Pancreas (tissue), 10 donors: ENCODE data around the gene TTC4. TPM values are rescaled to one million over a fixed set of nuclear protein-coding genes. Genes with fewer than 3 reads are reported as not detected.
A peak's percentile ranks its signal among the peaks of the same experiment; 100 is the strongest.
"Not testable (repeated sequence)": the region's sequence is repeated elsewhere in the genome, so short reads cannot be mapped to it uniquely, and the experiment has no call there.

Source experiments
- ATAC-seq, 4 donors: fragments of 200-7000 bp; cut with Tn5 transposase; one replicate each; pipeline versions ENCODE4 v1.8.0 to v1.9.1; 2020; ENCODE audit warnings: mild to moderate bottlenecking in 4 of 4, moderate library complexity in 4 of 4
- DNase-seq, 6 donors: peaks; one replicate each; pipeline ENCODE4 v3.0.0-alpha.2; 2020
- FAIRE-seq: peaks from 2 replicates; lab custom pipeline; 2012; peaks lifted over from hg19 to GRCh38; lab: Jason Lieb, UNC
- H3K27ac ChIP-seq, 4 donors: fragments of 200-600 bp; sonication (generic); 1 replicate in 3 of 4; 2 replicates in 1 of 4; pipeline versions ENCODE4 v1.5.0 to v1.8.0; 2020
- H3K27me3 ChIP-seq, 4 donors: fragments of 200-600 bp; one replicate each; pipeline ENCODE4 v1.8.0; 2021
- H3K36me3 ChIP-seq, 3 donors: fragments of 200-600 bp; sonication (generic) in 1 of 3; one replicate each; pipeline versions ENCODE4 v1.5.0 to v1.8.0; 2020 to 2021
- H3K4me1 ChIP-seq, 3 donors: fragments of 200-600 bp; one replicate each; pipeline ENCODE4 v1.8.0; 2021
- H3K4me3 ChIP-seq, 4 donors: fragments of 200-600 bp; sonication (generic) in 2 of 4; one replicate each; pipeline versions ENCODE4 v1.5.0 to v1.8.0; 2020 to 2021
- H3K9me3 ChIP-seq, 4 donors: fragments of 200-600 bp; one replicate each; pipeline ENCODE4 v1.8.0; 2021
- CTCF ChIP-seq, 4 donors: fragments of 200-600 bp; sonication (generic) in 3 of 4; IDR thresholded peaks; one replicate each; pipeline versions ENCODE4 v1.5.0 to v1.8.0; 2021; ENCODE audit warnings: antibody characterized with exemption in 4 of 4
- WGBS, 2 donors: extraction: QIAGEN DNeasy Blood & Tissue Kit; methylation state at CpG; one replicate each; pipeline ENCODE4 v1.1.7; 2013; 5-methylcytosine and 5-hydroxymethylcytosine counted together
- intact Hi-C, 3 donors: fragments of 100-400 bp; cut with DNase I; formaldehyde crosslinking; loops; one replicate each; pipeline versions ENCODE4 v1.11.1 to v1.14.2; 2022
- polyA plus RNA-seq, 2 donors: library from polyadenylated mRNA; stranded (reverse); fragments of 200-250 nt; gene quantifications; one replicate each; pipeline ENCODE4 v1.2.3, GENCODE V29; 2013
- total RNA-seq, 6 donors: library from RNA; stranded (reverse); fragmentation: NEBNext Ultra II Directional in 4 of 6; extraction: Animal tissue kit (Norgen Biotek cat#: 25700) in 4 of 6; gene quantifications; one replicate each; pipeline versions ENCODE4 v1.2.1 to v1.2.4, GENCODE V29; 2021 to 2023
- donor health status: healthy with polysubstance abuse.
- donor health status: DM: no; HTN: no; CAD: no; lungs with moderate emphysema.
- donor health status: DM: no; HTN: no; CAD: no.
- donor health status: control.
- donor health status: control.
- donor health status: Bipolar disorder and iron deficiency.
- donor health status: DM: yes; HTN: yes; CAD: no.
- donor health status: DM: no; HTN: no; CAD: no.
- donor health status: DM: no; HTN: no; CAD: no.
- donor health status: DM: yes; HTN: yes; CAD: no.

TTC4 gene
- total and polyA plus RNA-seq, 8 donors = 4.5 to 14.4 (median 7.3) TPM

GRCh38 chr1:54768093-54768492 lies 52.4 kb downstream of the TTC4 start:
- no peak for ATAC-seq
- intact Hi-C loops = no loop called here
- DNase-seq = no peak
- Histone ChIP-seq H3K27me3 (no peaks in the 10 kb centered on the region), H3K4me3 (no peak overlapping the region), H3K9me3 (no peaks in the 10 kb centered on the region), H3K4me1 (peaks cover 0 to 10% (median 9%) of the 10 kb centered on the region in 3 donors), H3K27ac (no peak overlapping the region), H3K36me3 (no peaks in the 10 kb centered on the region)
- 70 to 79% methylated on average over 5 of the region's 5 CpGs for WGBS, 2 donors
- no peak for TF ChIP-seq CTCF (IDR thresholded peaks at IDR 0.05)
- no peak for FAIRE-seq

DNA sequence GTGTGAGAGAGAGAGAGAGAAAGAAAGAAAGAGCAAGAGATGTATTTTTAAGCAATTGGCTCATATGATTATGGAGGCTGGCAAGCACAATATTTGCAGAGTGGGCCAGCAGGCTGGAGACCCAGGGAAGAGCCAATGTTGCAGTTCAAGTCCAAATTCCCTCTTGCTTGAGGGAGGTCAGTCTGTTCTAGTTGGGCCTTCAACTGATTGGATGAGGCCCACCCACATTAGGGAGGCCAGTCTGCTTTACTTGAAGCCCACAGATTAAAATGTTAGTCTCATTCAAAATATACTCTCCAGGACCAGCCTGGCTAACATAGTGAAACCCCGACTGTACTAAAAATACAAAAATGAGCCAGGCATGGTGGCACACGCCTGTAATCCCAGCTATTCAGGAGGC lies 57.3 kb downstream of the TTC4 start:
- Histone ChIP-seq H3K27ac (no peak overlapping the region), H3K4me3 (no peak overlapping the region), H3K27me3 (no peaks in the 10 kb centered on the region), H3K4me1 (no peaks in the 10 kb centered on the region), H3K9me3 (no peaks in the 10 kb centered on the region), H3K36me3 (no peaks in the 10 kb centered on the region)
- 78 to 93% methylated on average over 2 of the region's 2 CpGs for WGBS, 2 donors
- DNase-seq (no peak), FAIRE-seq (no peak), ATAC-seq (no peak)
- intact Hi-C loops = no loop called here
- TF ChIP-seq CTCF (IDR thresholded peaks at IDR 0.05) = no peak

GRCh38 chr1:54774820-54775498 lies 59.3 kb downstream of the TTC4 start:
- Histone ChIP-seq H3K27ac (no peak overlapping the region), H3K4me3 (no peak overlapping the region), H3K9me3 (no peaks in the 10 kb centered on the region), H3K4me1 (no peaks in the 10 kb centered on the region), H3K36me3 (no peaks in the 10 kb centered on the region), H3K27me3 (no peaks in the 10 kb centered on the region)
- no peak for FAIRE-seq
- 55 to 63% methylated on average over 15 of the region's 15 CpGs for WGBS, 2 donors
- no peak for DNase-seq
- ATAC-seq = no peak
- TF ChIP-seq CTCF (IDR thresholded peaks at IDR 0.05) = no peak
- intact Hi-C loops = no loop called here

DNA sequence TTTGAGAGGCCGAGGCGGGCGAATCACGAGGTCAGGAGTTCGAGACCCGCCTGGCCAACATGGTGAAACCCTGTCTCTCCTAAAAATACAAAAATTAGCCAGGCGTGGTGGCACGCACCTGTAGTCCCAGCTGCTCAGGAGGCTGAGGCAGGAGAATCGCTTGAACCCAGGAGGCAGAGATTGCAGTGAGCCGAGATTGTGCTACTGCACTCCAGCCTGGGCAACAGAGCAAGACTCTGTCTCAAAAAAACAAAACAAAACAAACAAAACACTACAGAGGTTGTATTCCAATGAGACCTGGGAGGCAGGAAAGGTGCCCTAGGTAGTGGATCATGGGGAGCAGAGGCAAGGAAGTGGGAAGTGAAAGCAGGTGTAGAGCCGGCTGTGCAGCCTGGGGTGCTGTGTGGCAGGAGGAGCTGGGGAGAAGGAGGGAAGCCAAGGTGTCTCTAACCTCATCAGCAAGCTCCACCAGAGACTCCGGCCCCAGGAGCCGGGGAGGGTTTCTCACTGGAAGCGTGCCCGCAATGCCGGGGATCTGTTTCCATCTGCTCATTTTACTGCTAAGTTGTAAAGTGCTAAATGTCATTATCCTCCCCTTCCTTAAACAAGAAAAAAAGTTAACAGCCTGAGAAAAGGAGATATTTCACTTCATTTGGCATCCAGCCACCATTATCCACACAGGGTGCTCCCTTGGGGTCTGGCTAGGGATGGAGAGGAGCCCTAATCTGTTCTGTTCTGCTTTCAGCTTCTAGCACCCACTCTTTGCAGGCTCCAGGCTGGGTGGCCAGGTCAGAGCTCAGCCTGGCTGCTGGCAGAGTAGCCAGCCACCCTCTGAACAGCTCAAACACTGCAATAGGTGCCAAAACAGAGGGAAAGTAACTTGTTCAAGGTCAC lies 60.4 kb downstream of the TTC4 start:
- ATAC-seq = peak; percentile 43 to 76 (median 66)
- FAIRE-seq, DNase-seq, H3K4me3 ChIP-seq, H3K27ac ChIP-seq, H3K9me3 ChIP-seq, intact Hi-C loops, H3K36me3 ChIP-seq, H3K27me3 ChIP-seq, H3K4me1 ChIP-seq: not testable (repeated sequence)
- 80 to 83% methylated on average over 16 of the region's 16 CpGs for WGBS, 2 donors

DNA sequence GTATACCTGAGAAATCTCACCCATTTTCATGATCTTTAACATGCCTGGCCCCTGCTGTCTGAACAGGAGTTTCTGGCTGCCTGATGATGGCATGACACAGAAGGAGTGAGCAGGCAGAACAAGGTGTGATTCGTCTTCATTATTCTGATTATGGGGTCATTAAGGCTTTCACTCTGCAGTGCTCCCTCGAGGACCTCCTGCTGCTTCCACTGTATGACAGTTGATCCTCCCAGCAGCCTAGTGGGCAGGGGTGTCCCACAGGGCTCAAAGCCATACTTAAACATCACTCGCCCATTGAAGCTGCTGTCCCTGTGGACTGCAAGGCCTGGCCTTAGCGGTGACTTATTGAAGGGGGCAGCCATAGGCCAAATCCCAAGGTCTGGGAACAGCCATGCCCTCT lies 61.4 kb downstream of the TTC4 start:
- Histone ChIP-seq H3K27ac (no peak overlapping the region), H3K4me1 (no peaks in the 10 kb centered on the region), H3K4me3 (no peak overlapping the region), H3K36me3 (no peaks in the 10 kb centered on the region), H3K27me3 (no peaks in the 10 kb centered on the region), H3K9me3 (no peaks in the 10 kb centered on the region)
- no peak for FAIRE-seq
- no peak for ATAC-seq
- no peak for TF ChIP-seq CTCF (IDR thresholded peaks at IDR 0.05)
- 68 to 72% methylated on average over 4 of the region's 4 CpGs for WGBS, 2 donors
- intact Hi-C loops = no loop called here
- no peak for DNase-seq
